NCI-H1048 (cell line): ENCODE results near the gene MYCBP2.
"Not testable (repeated sequence)": the region's sequence is repeated elsewhere in the genome, so short reads cannot be mapped to it uniquely, and the experiment has no call there.

Experiments
- DNase-seq: peaks from one replicate; lab custom pipeline; 2025; lab: John Stamatoyannopoulos, UW

Gene MYCBP2, protein sequence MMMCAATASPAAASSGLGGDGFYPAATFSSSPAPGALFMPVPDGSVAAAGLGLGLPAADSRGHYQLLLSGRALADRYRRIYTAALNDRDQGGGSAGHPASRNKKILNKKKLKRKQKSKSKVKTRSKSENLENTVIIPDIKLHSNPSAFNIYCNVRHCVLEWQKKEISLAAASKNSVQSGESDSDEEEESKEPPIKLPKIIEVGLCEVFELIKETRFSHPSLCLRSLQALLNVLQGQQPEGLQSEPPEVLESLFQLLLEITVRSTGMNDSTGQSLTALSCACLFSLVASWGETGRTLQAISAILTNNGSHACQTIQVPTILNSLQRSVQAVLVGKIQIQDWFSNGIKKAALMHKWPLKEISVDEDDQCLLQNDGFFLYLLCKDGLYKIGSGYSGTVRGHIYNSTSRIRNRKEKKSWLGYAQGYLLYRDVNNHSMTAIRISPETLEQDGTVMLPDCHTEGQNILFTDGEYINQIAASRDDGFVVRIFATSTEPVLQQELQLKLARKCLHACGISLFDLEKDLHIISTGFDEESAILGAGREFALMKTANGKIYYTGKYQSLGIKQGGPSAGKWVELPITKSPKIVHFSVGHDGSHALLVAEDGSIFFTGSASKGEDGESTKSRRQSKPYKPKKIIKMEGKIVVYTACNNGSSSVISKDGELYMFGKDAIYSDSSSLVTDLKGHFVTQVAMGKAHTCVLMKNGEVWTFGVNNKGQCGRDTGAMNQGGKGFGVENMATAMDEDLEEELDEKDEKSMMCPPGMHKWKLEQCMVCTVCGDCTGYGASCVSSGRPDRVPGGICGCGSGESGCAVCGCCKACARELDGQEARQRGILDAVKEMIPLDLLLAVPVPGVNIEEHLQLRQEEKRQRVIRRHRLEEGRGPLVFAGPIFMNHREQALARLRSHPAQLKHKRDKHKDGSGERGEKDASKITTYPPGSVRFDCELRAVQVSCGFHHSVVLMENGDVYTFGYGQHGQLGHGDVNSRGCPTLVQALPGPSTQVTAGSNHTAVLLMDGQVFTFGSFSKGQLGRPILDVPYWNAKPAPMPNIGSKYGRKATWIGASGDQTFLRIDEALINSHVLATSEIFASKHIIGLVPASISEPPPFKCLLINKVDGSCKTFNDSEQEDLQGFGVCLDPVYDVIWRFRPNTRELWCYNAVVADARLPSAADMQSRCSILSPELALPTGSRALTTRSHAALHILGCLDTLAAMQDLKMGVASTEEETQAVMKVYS (N-terminal part only)

DNA sequence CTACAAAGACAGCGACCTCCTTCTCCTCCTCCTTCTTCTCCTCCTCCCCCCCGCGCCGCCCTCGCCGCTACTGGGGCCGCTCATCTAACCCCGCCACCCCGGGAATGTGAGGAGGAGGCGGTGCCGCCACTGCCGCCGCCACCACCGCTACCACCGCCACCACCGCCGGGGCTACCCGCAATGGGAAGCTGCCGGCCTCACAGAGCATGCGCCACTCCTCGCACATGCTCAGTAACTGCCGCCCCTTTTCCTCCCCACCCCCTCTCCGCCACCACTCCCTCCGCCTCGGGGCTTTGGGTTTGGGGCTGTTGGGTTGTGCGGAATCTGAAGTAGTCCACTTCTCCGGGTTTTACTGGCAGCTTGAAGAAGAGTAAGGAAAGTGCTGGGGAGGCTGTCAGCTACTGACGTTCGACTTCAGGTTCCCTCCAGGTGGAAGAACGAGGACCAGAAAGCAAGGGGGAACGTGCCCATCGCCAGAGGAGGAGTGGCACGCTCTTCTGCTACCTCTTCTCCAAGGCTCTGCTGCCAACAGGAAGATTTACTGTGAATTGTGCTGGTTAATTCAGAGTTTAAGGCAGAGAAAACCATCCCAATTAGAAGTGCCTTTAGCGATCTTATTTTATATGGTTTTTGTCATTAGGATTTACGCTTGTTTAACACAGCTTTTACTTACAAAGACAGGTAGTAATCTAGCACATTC, at the start of gene MYCBP2:
Gene MYCBP2, minus strand, starts transcription at position 190 of the 700 bp plus-strand sequence. CDS start 319 bp downstream, outside the sequence.
- peak; percentile 93 for DNase-seq

DNA sequence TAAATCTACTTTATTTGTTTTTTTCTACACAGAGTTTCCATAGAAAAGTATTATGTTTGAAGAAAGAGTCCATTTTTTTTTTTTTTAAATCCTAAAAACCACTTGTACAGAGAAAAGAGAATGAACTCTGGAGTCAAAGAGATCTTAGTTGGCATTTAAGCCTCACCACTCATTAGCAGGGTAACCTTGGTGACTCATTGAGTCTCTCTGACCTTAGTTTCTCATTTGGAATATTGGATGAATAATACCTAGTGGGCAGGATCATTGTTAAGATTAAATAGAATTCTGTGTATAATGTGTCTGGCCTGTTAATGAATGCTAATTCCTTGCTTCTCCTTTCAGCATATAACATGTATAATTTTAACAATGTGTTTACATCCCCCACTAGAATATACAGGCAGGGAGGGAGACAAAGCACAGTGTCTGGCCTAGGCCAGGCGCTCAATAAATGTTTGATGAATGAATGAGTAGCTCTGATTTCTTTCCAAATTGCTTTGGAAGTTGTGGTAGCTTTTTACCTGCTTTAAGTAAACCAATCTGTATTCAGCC, 48.7 kb upstream of the MYCBP2 start:
- no peak for DNase-seq

DNA sequence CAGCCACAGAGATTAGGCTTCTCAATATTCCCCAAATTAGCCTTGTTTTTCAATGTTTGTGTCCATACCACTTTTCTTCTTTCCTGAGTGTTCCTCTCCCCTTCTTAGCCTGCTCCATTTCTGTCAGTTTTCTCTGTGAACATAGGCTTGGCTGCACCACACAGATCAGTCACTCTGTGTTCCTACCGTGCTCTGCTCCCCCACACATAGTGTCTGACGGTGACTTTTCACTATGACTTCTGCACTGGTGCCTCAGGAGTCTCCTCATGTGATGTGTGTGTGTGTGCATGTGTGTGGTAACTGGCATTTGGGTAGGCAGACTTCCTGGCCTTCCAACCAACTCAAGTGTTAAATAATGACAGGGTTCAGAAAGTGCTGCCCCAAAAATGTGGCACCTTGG, 47.9 kb upstream of the MYCBP2 start:
- no peak for DNase-seq

DNA sequence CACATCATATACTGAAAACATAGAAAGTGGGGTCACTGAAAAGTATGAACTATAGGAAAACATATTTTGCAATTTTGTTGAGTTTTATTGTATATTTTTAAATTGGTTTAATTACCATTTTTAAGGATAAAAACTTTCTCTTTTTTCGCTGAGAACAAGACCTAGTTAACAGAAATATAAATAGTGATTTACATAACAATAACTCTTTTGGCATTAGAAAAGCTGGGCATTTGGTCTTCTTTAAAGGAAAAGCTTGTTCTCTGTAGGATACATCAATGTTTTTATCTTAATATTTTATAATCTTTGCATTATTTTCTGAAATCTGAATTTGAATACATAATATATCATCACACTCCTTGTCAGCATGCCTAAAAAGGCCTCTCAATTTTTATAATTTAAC, 47.4 kb upstream of the MYCBP2 start:
- DNase-seq = no peak

DNA sequence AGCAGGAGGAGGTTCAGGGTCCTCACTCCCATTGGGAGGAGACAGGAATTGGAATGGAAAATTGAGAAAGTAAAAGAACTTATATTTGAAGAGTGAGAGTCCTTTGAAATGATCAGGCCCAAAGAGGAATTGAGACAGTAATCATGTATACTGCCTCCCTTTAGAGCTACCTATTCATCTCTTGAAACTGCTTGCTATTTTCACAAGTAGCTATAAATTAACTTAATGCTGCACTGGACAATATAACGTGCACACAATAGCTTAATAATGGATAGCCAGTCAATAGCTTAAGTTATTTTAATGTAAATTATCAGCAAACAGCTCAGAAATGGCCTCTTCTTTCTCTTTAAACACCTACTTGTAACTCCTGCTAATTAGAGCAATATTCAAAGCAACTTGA, 46.6 kb upstream of the MYCBP2 start:
- DNase-seq = no peak

DNA sequence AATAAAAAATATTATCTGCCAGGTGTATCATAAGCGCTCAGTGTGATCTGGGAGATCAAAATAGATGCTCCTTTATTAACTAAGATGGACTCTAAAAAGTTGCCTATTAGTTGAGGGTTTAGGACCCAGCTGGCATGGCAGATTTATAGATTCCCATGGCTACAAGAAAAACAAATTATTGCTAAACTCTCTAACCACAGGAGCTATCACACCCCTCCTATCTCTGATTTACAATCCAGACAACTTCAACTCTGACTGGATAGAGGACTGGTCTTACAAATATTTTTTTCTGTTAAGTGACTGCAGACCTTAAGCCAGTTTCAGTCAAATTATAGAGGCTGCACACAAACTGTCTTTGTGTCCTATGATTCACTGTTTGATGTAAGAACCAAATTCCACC, 45.4 kb upstream of the MYCBP2 start:
- DNase-seq = no peak

DNA sequence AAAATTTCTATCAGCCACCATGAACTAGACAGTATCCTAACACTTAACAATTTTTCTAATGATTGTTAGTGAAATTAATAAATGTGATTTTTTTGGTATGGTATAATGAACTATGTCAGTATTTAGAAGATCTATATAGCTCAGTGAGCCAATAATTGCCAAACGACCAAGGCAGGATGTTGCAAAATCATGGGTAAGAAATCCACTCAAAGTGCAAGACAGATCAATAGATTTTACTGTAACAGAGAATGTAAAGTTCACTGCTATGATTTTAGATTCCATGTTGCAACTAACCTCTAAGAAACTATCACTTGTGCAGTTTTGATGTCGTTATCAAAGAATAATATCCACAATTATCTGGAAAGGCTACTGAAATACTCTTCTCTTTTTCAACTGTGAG, 44.0 kb upstream of the MYCBP2 start:
- no peak for DNase-seq

DNA sequence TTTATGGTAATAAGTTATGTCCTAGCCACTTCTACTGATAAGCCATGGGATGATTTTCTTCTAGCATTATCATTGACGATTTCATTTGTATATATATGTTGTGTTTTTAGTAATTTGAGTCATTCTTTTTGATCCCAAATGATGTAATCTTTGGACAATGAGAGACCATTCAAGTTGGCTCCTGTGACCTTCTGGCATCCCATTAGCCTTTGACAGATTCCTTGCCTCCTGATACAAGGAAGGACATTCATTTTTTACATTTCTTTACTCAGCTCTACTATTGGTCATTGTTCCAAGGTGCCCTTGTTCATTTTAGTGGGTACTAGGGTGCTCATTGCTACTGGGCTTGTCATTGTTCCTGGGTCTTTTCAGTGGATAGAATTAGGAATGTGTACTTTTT, 35.3 kb upstream of the MYCBP2 start:
- no peak for DNase-seq

DNA sequence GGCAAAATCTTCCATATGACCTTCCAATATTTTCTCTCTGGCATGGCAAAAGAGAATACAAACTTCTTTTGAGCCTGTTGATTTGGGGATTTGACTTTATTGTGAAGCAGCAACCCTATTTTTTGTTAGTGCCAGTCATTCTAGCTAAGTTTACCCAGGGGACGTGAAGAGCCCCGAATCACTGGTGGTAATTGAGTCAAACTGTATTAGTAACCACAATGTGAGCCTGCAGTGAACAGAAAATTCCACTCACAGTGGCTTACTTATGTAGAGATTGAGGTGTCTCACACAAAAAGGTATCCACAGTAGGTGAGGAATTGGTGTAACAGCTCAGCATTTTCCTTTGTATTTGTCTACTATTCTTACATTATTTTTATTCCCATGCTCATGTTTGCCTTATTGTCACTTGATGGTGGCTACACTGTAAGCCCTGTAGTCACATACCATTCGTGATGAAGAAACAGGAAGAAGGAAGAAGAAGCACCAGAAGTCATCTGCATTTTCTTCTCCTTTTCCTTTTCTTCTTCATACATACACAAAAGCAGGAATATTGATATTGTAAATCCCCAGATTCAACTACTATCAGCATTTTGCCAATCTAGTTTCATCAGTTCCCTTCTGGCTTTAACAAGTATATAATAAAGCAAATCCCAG, 33.3 kb upstream of the MYCBP2 start:
- DNase-seq = no peak

DNA sequence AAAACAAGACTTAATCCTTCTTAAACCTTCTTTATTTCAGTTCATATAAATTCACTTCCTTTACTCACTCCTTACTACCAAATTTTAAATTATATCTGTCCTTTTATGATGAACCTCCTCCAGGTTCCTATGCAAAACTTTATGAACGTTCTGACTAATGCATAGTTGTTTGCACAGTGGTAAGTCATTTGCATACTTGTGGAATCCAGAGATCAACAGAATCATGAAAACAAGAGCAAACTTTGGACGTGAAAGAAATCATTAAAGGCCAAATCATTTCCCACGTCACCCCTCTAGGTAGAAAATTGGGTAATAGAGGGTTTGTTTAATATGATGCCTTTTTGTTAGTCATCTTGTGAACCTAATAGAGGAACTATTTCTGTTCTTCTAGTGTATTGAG, 32.3 kb upstream of the MYCBP2 start:
- DNase-seq = no peak

DNA sequence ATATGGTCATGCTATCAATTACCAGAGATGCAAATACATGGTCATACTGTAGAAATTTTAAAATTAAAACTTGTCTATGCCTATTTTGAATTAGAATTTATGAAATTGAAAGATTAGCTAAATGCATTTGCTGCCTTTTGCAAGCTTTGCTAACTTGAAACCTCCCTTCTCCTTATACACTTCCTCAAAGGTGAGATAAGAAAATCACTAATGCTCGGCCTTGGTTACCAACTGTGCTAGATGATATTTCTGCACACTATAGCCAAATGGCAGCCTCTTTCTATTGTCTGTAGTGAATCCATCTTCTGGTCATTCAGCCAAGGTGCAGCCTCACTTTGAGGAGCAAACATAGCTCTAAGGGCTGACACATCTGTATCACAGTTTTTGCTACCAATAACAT, 31.1 kb upstream of the MYCBP2 start:
- no peak for DNase-seq

DNA sequence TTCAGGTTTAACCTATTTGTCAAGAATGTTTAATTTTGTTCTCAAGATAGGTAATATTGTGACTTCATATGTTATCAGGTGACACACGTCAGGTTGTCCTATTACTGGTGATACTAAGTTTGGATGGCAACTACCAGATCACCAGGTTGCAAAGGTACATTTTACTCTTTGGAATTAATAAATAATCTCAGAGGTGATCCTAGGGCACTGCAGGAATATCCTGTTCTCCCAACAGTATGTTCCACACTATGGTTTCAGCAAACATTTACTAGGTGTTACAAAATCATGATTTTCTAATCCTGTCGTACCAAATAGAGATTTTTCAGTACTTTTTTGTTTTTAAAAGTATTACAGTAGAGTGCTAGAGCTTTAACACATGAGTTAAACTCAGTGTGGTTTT, 29.3 kb upstream of the MYCBP2 start:
- no peak for DNase-seq

DNA sequence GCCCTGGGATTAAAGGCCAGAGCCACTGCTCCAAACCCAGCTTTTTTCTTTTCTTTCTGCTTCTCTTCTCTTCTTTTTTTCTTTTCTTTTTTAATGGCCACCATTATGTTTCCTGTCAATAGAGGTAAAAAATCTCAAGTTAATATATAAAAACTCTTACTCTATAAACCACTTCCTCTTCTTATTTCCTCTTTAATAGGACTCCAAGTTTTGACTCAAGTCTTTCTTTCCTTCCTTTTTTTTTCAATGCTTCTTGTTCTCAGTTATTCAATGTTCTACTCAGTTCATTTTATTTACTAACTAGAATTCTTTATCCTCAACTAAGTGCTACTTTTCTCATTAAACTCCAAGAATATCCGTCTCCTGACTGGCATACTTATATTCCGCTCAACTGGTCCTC, 27.1 kb upstream of the MYCBP2 start:
- DNase-seq = no peak

DNA sequence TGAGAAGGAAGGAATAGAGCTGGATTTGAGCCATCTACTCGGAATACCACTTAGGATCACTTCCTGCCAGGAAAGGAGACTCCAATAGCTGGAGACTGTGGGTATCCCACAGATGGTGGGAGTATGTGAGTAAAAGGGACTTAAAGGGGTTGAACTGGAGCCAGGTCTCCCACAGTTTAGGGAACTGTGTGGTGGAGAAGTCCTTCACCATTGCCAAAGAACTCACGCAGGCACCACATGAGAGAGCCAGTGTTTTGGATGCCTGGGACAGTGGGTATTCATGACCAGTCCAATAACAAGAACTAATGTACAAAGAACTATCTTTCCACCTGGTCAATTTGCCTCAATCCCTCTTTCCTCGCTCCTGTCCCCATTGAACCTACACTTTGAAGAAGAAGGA, 24.4 kb upstream of the MYCBP2 start:
- no peak for DNase-seq

DNA sequence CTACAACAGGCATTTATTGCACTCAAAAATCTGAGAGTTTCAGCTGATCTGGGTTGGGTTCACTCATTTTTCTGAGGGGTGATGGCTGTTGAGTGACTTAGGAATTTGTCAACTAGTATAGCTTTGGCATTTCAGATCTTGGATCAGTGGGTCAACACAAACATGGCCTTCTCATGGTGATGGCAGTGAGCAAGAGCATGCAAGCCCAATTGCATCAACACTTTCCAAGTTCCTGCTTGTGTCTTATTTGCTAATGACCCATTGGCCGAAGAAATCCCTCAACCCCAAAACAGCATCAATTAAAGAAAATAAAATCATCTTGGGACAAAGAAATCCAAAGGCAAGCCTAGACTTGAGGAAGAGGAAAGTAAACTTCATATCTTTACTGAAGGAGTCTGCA, 23.9 kb upstream of the MYCBP2 start:
- DNase-seq = no peak

DNA sequence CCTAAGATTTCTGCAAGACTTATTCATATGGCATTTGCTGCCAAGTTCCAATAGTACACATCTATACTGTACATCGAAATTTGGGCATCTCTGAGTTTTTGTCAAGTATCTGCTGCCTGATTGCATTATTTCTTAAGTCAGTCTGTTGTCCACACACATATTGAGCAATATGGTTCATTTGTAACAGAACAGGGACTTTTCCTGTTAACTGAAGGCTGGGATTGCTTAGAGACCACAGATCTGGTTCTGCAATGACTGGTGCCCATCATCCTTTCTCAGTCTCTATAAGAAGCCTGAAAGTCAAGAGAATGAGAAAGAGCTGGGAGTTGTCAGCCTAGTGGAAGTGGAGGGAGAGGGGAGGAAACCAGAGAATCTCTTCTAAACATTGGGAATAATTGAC, 22.5 kb upstream of the MYCBP2 start:
- DNase-seq = no peak

DNA sequence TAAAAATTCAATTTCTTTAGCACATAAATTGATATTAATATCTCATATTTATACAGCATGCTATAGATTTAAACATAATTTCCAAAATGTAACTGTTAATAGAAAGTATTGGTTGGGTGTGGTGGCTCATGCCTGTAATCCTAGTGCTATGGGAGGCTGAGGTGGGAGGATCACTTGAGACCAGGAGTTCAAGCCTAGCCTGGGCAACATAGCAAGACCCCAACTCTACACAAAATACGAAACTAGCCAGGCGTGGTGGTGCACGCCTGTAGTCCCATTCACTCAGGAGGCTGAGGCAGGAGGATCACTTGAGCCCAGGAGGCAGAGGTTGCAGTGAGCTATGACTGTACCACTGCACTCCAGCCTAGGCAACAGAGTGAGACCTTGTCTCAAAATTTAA, 20.5 kb upstream of the MYCBP2 start:
- DNase-seq = not testable (repeated sequence)

DNA sequence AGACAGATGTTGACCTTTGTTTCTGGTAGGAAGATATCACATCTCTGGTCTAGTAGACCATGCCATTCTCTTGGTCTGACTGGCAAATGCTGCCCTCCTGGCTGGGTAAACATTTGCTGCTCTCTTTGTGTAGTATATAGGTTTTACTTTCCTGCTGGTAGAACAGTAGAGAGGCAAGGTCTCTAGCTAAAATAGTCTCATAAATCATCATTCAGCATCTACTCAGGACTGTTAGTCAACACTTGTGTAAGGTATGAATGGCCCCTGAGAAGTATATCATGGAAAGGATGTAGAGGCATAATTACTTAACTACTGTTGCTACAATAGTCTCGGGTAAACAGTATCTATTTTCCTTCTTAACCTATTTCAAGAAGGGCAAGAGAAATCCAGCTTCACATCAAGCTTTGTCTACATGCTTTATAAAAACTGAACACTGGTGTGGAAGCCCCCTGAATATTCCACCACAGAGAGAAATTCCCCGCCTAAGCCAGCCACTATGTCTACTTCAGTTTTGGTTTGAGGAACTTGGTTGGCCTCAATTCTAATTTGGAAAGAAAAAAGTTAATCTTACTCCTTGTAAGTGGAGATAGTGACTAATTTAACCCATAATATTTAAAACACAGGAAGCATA, 18.4 kb upstream of the MYCBP2 start:
- no peak for DNase-seq

DNA sequence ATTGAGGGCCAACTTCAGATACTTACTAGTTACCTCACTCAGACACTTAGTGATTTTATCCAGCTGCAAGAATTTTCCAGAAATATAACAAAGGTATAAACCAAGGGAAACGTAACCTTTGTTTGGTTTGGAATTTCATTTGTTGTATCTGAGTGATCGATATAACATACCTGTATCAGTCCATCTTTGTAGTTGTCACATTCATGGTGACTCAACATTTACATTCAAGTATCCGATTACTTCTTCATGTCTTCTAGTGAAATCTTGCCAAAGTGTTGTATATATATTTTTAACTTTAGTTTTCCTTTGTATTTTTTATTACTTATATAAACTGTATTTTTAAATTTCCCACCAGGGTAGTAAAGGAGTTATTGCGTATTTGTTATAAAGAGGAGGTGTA, 16.9 kb upstream of the MYCBP2 start:
- DNase-seq = no peak

DNA sequence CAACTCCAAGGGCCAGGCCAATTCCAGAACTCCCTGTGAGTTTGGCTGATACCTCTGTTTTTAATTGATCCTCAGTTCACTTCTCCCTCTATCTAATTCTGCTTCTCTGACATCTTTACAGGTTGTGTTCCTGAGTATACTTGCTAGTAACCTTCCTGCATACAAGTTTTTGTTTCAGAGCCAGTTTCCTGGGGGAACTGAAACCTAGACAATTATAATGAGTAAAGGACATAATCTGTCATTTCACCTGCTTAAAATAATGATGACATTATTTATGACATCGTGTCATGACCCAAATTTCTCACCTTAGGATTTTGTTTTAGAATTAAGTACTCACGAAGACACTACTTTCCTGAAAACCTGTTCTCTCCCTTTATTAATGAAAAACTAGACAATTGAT, 12.5 kb upstream of the MYCBP2 start:
- no peak for DNase-seq

DNA sequence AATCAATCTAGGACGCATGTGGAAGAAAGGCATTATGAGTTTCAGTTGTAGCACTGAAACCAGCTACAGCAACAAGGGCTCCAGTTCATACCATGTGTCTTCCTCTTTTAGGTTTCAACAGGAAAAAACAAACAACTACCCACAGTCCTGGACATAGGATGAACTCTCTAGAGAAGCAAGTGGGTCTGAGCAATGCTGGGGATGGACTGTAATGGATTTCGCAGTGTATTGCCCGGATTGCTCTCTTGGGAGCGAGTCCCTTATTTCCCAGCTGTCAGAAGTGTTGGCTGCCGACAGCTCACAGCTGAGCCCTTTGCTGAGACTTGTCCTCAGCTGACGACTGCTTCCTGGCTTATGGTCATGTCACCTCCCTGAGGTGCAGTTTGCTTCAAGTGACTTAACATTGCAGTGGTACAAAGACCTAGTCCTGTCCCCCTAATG, 12.1 kb upstream of the MYCBP2 start:
- DNase-seq = no peak
